ENCODE measurements around the gene CLTA. TPM values are rescaled to one million over a fixed set of nuclear protein-coding genes. Genes with fewer than 3 reads are reported as not detected.

Gene CLTA
- total and polyA plus RNA-seq, 9 donors = 170 to 243 (median 216) TPM

DNA sequence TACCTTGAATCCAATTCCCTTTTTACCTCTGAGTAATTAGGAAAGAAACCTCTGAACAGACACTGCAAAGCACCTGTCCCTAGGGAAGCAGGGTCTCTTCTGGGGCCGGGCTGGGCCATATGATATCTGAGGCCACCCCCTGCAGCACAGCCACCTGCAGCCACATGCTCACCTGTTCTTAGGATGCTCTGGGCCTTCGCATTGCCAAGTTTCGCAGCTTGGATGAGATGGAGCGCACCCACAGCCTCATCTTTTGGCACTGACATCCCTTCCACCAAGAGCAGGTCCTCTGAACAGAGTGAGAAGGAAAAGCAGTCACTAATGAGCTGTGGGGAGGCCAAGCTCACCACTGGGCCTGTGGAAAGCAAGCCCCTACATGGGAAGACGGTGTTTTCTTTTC lies 27.3 kb downstream of the CLTA start:
- intact Hi-C loops (cut with DNase I) = no loop called here
- 92 to 95% (median 94%) methylated on average over 5 of the region's 5 CpGs for WGBS, 3 donors
- H3K27me3 ChIP-seq = no peaks in the 10 kb centered on the region
- TF ChIP-seq, protein P1, sequence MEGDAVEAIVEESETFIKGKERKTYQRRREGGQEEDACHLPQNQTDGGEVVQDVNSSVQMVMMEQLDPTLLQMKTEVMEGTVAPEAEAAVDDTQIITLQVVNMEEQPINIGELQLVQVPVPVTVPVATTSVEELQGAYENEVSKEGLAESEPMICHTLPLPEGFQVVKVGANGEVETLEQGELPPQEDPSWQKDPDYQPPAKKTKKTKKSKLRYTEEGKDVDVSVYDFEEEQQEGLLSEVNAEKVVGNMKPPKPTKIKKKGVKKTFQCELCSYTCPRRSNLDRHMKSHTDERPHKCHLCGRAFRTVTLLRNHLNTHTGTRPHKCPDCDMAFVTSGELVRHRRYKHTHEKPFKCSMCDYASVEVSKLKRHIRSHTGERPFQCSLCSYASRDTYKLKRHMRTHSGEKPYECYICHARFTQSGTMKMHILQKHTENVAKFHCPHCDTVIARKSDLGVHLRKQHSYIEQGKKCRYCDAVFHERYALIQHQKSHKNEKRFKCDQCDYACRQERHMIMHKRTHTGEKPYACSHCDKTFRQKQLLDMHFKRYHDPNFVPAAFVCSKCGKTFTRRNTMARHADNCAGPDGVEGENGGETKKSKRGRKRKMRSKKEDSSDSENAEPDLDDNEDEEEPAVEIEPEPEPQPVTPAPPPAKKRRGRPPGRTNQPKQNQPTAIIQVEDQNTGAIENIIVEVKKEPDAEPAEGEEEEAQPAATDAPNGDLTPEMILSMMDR (IDR thresholded peaks at IDR 0.05) = no peak
- TF ChIP-seq EP300 (IDR thresholded peaks at IDR 0.05) (no peak), POLR2A (IDR thresholded peaks at IDR 0.05) (no peak)
- no peak overlapping the region for H3K4me3 ChIP-seq
- H3K36me3 ChIP-seq = no peaks in the 10 kb centered on the region
- peaks cover 0 to 7% of the 10 kb centered on the region in 2 donors for H3K9me3 ChIP-seq
- no peak overlapping the region for H3K27ac ChIP-seq
- peaks cover 2% of the 10 kb centered on the region for H3K4me1 ChIP-seq (ENCODE audit: insufficient read depth)
- DNase-seq = no peak

DNA sequence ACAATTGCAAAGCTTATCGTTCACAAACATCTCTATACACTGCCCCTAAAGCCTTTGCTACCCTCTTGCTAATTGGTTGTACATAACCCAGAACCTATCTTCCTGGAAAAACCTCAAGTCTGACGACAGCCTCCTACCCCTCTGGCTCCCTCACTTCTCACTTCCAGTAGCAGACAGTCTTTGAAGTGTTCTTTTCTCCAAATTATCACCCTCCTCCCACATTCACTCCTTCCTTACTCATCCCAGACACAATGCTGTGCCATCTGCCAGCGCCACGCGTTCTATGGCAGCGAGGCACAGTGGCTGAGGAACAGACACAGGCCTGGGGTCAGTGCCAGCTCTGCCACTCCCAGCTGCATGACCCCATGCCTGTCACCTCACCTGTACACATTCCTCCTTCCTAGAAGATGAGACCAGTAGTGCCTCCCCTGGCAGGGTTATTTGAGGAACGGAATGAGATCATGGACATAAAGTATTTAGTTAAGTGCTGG lies 27.7 kb downstream of the CLTA start:
- 76 to 80% (median 78%) methylated on average over 7 of the region's 7 CpGs for WGBS, 3 donors
- H3K27ac ChIP-seq = no peak overlapping the region
- peaks cover 0 to 7% of the 10 kb centered on the region in 2 donors for H3K9me3 ChIP-seq
- no peak for TF ChIP-seq EP300 (IDR thresholded peaks at IDR 0.05)
- TF ChIP-seq, protein P1 (IDR thresholded peaks at IDR 0.05) = no peak
- no peak for TF ChIP-seq POLR2A (IDR thresholded peaks at IDR 0.05)
- no peaks in the 10 kb centered on the region for H3K27me3 ChIP-seq
- no peak for DNase-seq
- no peak overlapping the region for H3K4me3 ChIP-seq
- H3K4me1 ChIP-seq (ENCODE audit: insufficient read depth) = peaks cover 2% of the 10 kb centered on the region
- H3K36me3 ChIP-seq = no peaks in the 10 kb centered on the region
- intact Hi-C loops (cut with DNase I) = no loop called here

DNA sequence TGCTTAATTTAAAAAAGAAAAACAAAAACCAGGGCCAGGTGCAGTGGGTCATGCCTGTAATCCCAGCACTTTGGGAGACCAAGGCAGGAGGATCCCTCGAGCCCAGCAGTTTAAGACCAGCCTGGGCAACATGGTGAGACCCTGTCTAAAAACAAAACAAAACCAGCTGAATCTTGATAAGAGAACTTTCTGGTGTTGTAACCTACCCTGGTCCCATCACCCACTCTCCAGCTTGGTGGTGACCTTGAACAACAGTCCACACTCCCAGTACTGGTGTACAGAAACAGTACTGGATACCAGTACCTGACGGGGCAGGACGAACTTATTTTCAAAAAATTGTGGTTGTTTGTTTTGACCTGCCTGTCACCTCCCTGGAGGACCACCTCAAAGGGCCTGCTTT lies 30.9 kb downstream of the CLTA start:
- peaks cover 0 to 7% of the 10 kb centered on the region in 2 donors for H3K9me3 ChIP-seq
- intact Hi-C loops (cut with DNase I) = no loop called here
- no peak for DNase-seq
- H3K4me1 ChIP-seq (ENCODE audit: insufficient read depth) = no peaks in the 10 kb centered on the region
- H3K27me3 ChIP-seq = no peaks in the 10 kb centered on the region
- no peaks in the 10 kb centered on the region for H3K36me3 ChIP-seq
- no peak overlapping the region for H3K4me3 ChIP-seq
- WGBS, 3 donors = 77 to 87% (median 80%) methylated on average over 3 of the region's 3 CpGs
- no peak overlapping the region for H3K27ac ChIP-seq
- TF ChIP-seq POLR2A (IDR thresholded peaks at IDR 0.05) = no peak
- TF ChIP-seq, protein P1 (IDR thresholded peaks at IDR 0.05) = no peak
- no peak for TF ChIP-seq EP300 (IDR thresholded peaks at IDR 0.05)

DNA sequence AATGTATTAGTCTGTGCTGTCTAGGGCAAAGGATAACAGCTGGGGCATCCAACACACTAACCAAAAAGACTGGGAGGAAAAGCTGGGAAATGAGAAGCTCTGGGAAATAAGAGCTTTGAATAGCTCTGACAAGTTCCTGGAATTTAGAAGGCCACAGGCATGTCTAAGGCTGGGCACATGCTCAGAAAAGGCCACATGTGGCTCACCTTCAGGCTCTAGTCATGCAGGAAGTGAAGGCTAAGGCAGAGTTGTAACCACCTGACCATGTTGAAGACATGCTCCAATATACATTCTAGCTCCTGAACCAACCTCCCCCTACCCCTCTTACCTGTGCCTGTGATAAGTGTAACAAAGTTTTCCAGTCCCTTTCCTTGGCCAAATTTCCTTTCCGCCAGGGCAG lies 31.7 kb downstream of the CLTA start:
- H3K27me3 ChIP-seq = no peaks in the 10 kb centered on the region
- H3K4me1 ChIP-seq (ENCODE audit: insufficient read depth) = no peaks in the 10 kb centered on the region
- H3K27ac ChIP-seq = no peak overlapping the region
- 95 to 100% (median 97%) methylated on average over 1 of the region's 1 CpG for WGBS, 3 donors
- H3K36me3 ChIP-seq = no peaks in the 10 kb centered on the region
- intact Hi-C loops (cut with DNase I) = no loop called here
- TF ChIP-seq, protein P1 (IDR thresholded peaks at IDR 0.05) = no peak
- H3K4me3 ChIP-seq = no peak overlapping the region
- peaks cover 0 to 7% of the 10 kb centered on the region in 2 donors for H3K9me3 ChIP-seq
- DNase-seq = no peak

All from ovary (tissue), 9 donors.